Fibroblast of skin of left biceps (primary cell): ENCODE results near the gene ADGRA3.

Source experiments
- DNase-seq, 2 experiments: peaks; one replicate each; pipeline ENCODE4 v3.0.0-alpha.2; 2013; ENCODE audit warnings: low read depth in 2 of 2

The ADGRA3 gene

GRCh38 chr4:22512306-22512705, 3.6 kb downstream of the ADGRA3 start:
- no peak for DNase-seq

GRCh38 chr4:22510750-22511149, 5.1 kb downstream of the ADGRA3 start:
- no peak for DNase-seq

GRCh38 chr4:22508376-22508775, 7.5 kb downstream of the ADGRA3 start:
- DNase-seq, result no peak

- DNase-seq, result no peak
Observed at GRCh38 chr4:22504922-22505321, 10.9 kb downstream of the ADGRA3 start.

GRCh38 chr4:22504447-22504846, 11.4 kb downstream of the ADGRA3 start:
- DNase-seq, result no peak

- DNase-seq, result no peak
Observed at GRCh38 chr4:22502895-22503814, 12.7 kb downstream of the ADGRA3 start.

GRCh38 chr4:22501715-22502095, 14.2 kb downstream of the ADGRA3 start:
- no peak for DNase-seq

GRCh38 chr4:22500831-22501714, 14.8 kb downstream of the ADGRA3 start:
- DNase-seq, result no peak

- DNase-seq, result no peak
Observed at GRCh38 chr4:22500128-22500611, 15.7 kb downstream of the ADGRA3 start.

GRCh38 chr4:22498866-22499265, 17.0 kb downstream of the ADGRA3 start:
- no peak for DNase-seq

GRCh38 chr4:22496165-22496813, 19.6 kb downstream of the ADGRA3 start:
- no peak for DNase-seq

- DNase-seq, result no peak
Observed at GRCh38 chr4:22493523-22493922, 22.3 kb downstream of the ADGRA3 start.

GRCh38 chr4:22492987-22493386, 22.9 kb downstream of the ADGRA3 start:
- DNase-seq, result no peak

- DNase-seq, result no peak
Observed at GRCh38 chr4:22491939-22492338, 23.9 kb downstream of the ADGRA3 start.

- no peak for DNase-seq
Observed at GRCh38 chr4:22490718-22491315, 25.0 kb downstream of the ADGRA3 start.

- DNase-seq, result no peak
Observed at GRCh38 chr4:22488106-22488505, 27.8 kb downstream of the ADGRA3 start.

- DNase-seq, result no peak
Observed at GRCh38 chr4:22487328-22487727, 28.5 kb downstream of the ADGRA3 start.

- no peak for DNase-seq
Observed at GRCh38 chr4:22486276-22486675, 29.6 kb downstream of the ADGRA3 start.

GRCh38 chr4:22485737-22486136, 30.1 kb downstream of the ADGRA3 start:
- peak; percentile 75 to 79 for DNase-seq

GRCh38 chr4:22483551-22483981, 32.3 kb downstream of the ADGRA3 start:
- peak; percentile 80 to 84 for DNase-seq
